ENCODE data around the gene ANKRD52.
A peak's percentile ranks its signal among the peaks of the same experiment; 100 is the strongest.

The ANKRD52 gene

GRCh38 chr12:56241424-56242303, 16.5 kb downstream of the ANKRD52 start:
- DNase-seq (ENCODE audit: low read depth) = no peak

- no peak for DNase-seq (ENCODE audit: low read depth)
Measured at GRCh38 chr12:56237552-56237951, 20.6 kb downstream of the ANKRD52 start.

- DNase-seq (ENCODE audit: low read depth) = no peak
Measured at GRCh38 chr12:56236985-56237384, 21.2 kb downstream of the ANKRD52 start.

- DNase-seq (ENCODE audit: low read depth) = no peak
Measured at GRCh38 chr12:56236091-56236490, 22.1 kb downstream of the ANKRD52 start.

GRCh38 chr12:56234746-56235436, 23.3 kb downstream of the ANKRD52 start:
- DNase-seq (ENCODE audit: low read depth) = no peak

GRCh38 chr12:56231184-56231582, 27.0 kb downstream of the ANKRD52 start:
- DNase-seq (ENCODE audit: low read depth) = no peak

- DNase-seq (ENCODE audit: low read depth) = no peak
Measured at GRCh38 chr12:56230432-56231183, 27.6 kb downstream of the ANKRD52 start.

GRCh38 chr12:56229916-56230431, 28.2 kb downstream of the ANKRD52 start, which contains the start of gene SLC39A5:
TSS of gene SLC39A5 (plus strand) at chr12:56230051. CDS start at chr12:56231275, 1,224 bp downstream.
- no peak for DNase-seq (ENCODE audit: low read depth)

GRCh38 chr12:56229082-56229481, 29.1 kb downstream of the ANKRD52 start:
- DNase-seq (ENCODE audit: low read depth) = no peak

GRCh38 chr12:56224954-56225353, 33.2 kb downstream of the ANKRD52 start:
- DNase-seq (ENCODE audit: low read depth) = no peak

- peak; percentile 93 for DNase-seq (ENCODE audit: low read depth)
Measured at GRCh38 chr12:56224102-56224701, 34.0 kb downstream of the ANKRD52 start, which contains the start of gene NABP2. TSS of gene NABP2 (plus strand) at chr12:56224342. CDS start at chr12:56224857, 515 bp downstream.

- no peak for DNase-seq (ENCODE audit: low read depth)
Measured at GRCh38 chr12:56223571-56224101, 34.5 kb downstream of the ANKRD52 start.

- DNase-seq (ENCODE audit: low read depth) = no peak
Measured at GRCh38 chr12:56222531-56222895, 35.7 kb downstream of the ANKRD52 start.

GRCh38 chr12:56221757-56222530, 36.2 kb downstream of the ANKRD52 start, which contains the start of gene RNF41:
TSS of gene RNF41 (minus strand) at chr12:56221922. CDS start at chr12:56214047, 7,875 bp downstream.
- peak; percentile 84 for DNase-seq (ENCODE audit: low read depth)

GRCh38 chr12:56221232-56221756, 36.9 kb downstream of the ANKRD52 start:
- DNase-seq (ENCODE audit: low read depth) = no peak

- DNase-seq (ENCODE audit: low read depth) = no peak
Measured at GRCh38 chr12:56220611-56221231, 37.5 kb downstream of the ANKRD52 start.

- no peak for DNase-seq (ENCODE audit: low read depth)
Measured at GRCh38 chr12:56219840-56220239, 38.3 kb downstream of the ANKRD52 start.

GRCh38 chr12:56216461-56216860, 41.7 kb downstream of the ANKRD52 start:
- no peak for DNase-seq (ENCODE audit: low read depth)

- no peak for DNase-seq (ENCODE audit: low read depth)
Measured at GRCh38 chr12:56213878-56214277, 44.3 kb downstream of the ANKRD52 start.

- no peak for DNase-seq (ENCODE audit: low read depth)
Measured at GRCh38 chr12:56212361-56212760, 45.8 kb downstream of the ANKRD52 start.

All from activated T-helper 9 cell treated with anti-CD3 and anti-CD28 coated beads, Interleukin-2, amount 50 U/mL, for 16 hours (primary cell).